ENCODE results near the gene ZDHHC11B.
A peak's percentile ranks its signal among the peaks of the same experiment; 100 is the strongest.
"Not testable (repeated sequence)": the region's sequence is repeated elsewhere in the genome, so short reads cannot be mapped to it uniquely, and the experiment has no call there.

ZDHHC11B gene

DNA sequence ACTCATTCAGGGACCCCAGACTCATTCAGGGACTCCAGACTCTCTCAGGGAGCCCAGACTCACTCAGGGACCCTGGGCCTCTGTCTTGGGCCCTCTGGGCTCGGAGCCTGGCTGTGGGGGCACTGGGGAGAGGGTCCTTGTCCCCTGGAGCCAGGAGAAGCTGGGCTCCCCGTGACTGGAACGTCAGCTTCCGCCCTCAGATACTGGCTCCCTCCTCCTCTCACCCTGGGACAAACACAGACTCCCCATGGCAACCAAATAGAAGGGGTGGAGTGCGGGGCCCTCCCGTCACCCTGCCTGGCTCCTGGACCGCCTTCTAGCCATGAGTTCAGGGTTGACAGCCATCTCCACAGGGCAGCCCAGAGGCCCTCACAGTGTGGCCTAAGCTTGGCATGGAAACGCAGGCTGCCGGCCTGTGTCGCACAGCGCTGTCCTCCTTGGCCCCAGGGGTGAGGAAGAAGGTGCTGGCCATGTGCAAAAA lies 27.6 kb downstream of the ZDHHC11B start:
- Mint-ChIP-seq H3K27ac (no peak overlapping the region), H3K4me1 (ENCODE audit: low read depth) (peaks cover 23% of the 10 kb centered on the region), H3K27me3 (peaks cover 9% of the 10 kb centered on the region), H3K9me3 (no peaks in the 10 kb centered on the region), H3K36me3 (ENCODE audit: low read depth) (no peaks in the 10 kb centered on the region), H3K4me3 (no peak overlapping the region)
- DNase-seq = peak; percentile 28

DNA sequence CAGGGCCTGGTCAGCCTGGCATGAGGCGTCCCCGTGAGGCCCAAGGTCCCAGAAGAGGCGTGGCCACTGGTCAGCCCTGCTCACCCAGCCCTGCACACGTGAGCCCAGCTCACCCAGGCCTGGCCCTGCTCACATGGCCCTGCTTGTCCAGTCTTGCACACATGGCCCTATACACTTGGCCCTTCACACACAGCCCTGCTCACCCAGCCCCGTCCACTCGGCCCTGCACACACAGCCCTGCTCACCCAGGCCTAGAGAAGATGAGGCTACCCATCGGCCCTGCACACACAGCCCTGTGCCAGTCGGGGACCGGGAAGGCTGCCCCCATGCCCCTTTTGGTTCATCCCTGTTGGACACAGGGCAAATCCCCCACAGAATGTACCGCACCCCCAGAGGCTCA lies 28.4 kb downstream of the ZDHHC11B start:
- peaks cover 9% of the 10 kb centered on the region for H3K27me3 Mint-ChIP-seq
- peaks cover 23% of the 10 kb centered on the region for H3K4me1 Mint-ChIP-seq (ENCODE audit: low read depth)
- no peaks in the 10 kb centered on the region for H3K9me3 Mint-ChIP-seq
- no peak overlapping the region for H3K27ac Mint-ChIP-seq
- peak; percentile 30 for DNase-seq
- no peaks in the 10 kb centered on the region for H3K36me3 Mint-ChIP-seq (ENCODE audit: low read depth)
- H3K4me3 Mint-ChIP-seq = no peak overlapping the region

DNA sequence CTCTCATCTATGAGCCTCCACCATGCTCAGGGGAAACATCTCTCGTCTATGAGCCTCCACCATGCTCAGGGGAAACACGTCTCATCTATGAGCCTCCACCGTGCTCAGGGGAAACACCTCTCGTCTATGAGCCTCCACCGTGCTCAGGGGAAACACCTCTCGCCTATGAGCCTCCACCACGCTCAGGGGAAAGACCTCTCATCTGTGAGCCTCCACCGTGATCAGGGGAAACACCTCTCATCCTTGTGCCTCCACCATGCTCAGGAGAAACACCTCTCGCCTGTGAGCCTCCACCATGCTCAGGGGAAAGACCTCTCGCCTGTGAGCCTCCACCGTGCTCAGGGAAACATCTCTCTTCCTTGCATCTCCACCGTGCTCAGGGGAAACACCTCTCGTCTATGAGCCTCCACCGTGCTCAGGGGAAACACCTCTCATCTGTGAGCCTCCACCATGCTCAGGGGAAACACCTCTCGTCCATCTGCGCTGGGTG lies 30.3 kb downstream of the ZDHHC11B start:
- peaks cover 21% of the 10 kb centered on the region for H3K4me1 Mint-ChIP-seq (ENCODE audit: low read depth)
- not testable (repeated sequence) for H3K4me3 Mint-ChIP-seq; H3K36me3 Mint-ChIP-seq (ENCODE audit: low read depth); H3K9me3 Mint-ChIP-seq; H3K27me3 Mint-ChIP-seq
- peak overlapping the region; percentile 59 for H3K27ac Mint-ChIP-seq
- DNase-seq = peak; percentile 32

DNA sequence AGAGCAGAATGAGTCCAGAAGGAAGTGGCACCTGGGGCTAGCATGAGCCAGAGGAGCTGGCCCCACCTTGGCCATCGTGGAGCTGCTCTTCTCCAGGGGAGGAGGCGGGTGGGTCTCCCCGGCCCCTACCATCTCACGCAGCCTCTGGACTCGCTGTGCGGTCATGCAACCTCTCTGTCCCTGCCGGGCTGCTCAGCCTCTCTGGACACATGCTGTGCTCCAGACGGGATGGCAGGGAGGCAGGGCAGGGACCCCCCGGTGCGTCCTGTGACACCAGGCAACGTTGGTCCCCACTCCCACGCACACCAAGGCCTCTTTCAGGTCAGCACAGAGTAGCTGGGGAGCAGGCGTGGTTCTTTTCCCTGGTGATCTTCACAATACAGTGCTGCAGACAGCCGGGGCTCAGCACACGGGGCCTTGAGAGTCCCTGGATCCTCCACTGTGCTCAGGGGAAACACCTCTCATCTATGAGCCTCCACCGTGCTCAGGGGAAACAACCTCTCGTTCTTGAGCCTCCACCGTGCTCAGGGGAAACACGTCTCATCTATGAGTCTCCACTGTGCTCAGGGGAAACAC lies 30.9 kb downstream of the ZDHHC11B start:
- H3K27me3 Mint-ChIP-seq; H3K9me3 Mint-ChIP-seq; H3K27ac Mint-ChIP-seq; H3K36me3 Mint-ChIP-seq (ENCODE audit: low read depth); H3K4me3 Mint-ChIP-seq: not testable (repeated sequence)
- H3K4me1 Mint-ChIP-seq (ENCODE audit: low read depth) = peaks cover 16% of the 10 kb centered on the region
- DNase-seq = peak; percentile 24

DNA sequence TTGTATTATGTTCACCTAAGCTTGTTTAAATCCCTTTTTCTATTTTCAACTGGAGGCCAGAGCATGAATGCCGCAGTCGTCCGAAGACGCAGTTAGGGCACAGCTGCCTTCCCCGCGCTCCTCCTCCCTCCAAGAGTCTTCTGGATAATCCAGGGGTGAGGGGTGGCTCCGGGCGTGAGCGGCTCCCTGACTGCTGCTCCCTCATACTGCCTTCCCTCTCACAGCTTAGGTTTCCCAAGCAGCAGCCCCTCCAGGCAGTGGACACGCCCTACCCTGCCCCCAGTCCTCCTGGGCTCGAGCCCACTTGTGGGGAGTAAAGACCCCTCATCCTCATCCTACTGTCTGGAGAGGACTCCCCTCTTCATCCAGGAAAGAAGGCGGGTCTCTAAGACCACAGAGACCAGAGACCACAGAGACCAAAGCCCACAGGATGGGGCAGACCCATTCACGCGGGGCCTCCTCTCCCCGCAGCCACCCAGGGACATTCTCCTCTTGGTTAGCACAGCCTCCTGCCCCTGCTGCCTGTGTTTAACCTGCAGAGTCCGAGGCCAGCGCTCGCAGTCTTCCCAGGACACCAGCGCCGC lies 31.9 kb downstream of the ZDHHC11B start:
- DNase-seq = peak; percentile 18
- H3K4me3 Mint-ChIP-seq; H3K27me3 Mint-ChIP-seq; H3K36me3 Mint-ChIP-seq (ENCODE audit: low read depth); H3K4me1 Mint-ChIP-seq (ENCODE audit: low read depth); H3K27ac Mint-ChIP-seq; H3K9me3 Mint-ChIP-seq: not testable (repeated sequence)

GRCh38 chr5:751992-752391 lies 32.5 kb downstream of the ZDHHC11B start:
- not testable (repeated sequence) for H3K36me3 Mint-ChIP-seq (ENCODE audit: low read depth); DNase-seq; H3K4me1 Mint-ChIP-seq (ENCODE audit: low read depth); H3K4me3 Mint-ChIP-seq; H3K27me3 Mint-ChIP-seq; H3K9me3 Mint-ChIP-seq; H3K27ac Mint-ChIP-seq

DNA sequence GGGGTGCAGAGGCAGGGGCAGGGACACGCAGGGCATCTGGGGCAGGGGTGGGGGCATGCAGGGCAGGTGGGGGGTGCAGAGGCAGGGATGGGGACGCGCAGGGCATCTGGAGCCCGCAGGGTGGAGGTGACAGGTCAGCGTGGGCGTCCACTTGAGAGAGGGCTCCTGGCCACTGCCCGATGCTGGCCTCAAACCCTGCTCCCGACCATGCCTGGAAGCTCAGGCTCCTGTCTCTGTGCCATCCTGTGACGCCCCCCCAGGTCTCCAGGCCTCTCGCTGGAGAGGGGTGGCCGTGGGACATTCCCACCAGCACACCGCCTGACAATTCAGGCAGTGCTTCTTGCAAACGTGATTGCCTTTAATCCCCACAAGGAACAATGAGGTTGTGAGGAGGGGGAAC lies 33.0 kb downstream of the ZDHHC11B start:
- Mint-ChIP-seq H3K9me3 (no peaks in the 10 kb centered on the region), H3K4me3 (no peak overlapping the region), H3K27ac (no peak overlapping the region), H3K27me3 (peaks cover 5% of the 10 kb centered on the region), H3K4me1 (ENCODE audit: low read depth) (peaks cover 4% of the 10 kb centered on the region), H3K36me3 (ENCODE audit: low read depth) (no peaks in the 10 kb centered on the region)
- DNase-seq = no peak

- not testable (repeated sequence) for H3K4me3 Mint-ChIP-seq; H3K27me3 Mint-ChIP-seq; H3K36me3 Mint-ChIP-seq (ENCODE audit: low read depth); H3K9me3 Mint-ChIP-seq; H3K4me1 Mint-ChIP-seq (ENCODE audit: low read depth); H3K27ac Mint-ChIP-seq
- DNase-seq = peak; percentile 24
These were observed 34.3 kb downstream of the ZDHHC11B start for GRCh38 chr5:750226-750625.

DNA sequence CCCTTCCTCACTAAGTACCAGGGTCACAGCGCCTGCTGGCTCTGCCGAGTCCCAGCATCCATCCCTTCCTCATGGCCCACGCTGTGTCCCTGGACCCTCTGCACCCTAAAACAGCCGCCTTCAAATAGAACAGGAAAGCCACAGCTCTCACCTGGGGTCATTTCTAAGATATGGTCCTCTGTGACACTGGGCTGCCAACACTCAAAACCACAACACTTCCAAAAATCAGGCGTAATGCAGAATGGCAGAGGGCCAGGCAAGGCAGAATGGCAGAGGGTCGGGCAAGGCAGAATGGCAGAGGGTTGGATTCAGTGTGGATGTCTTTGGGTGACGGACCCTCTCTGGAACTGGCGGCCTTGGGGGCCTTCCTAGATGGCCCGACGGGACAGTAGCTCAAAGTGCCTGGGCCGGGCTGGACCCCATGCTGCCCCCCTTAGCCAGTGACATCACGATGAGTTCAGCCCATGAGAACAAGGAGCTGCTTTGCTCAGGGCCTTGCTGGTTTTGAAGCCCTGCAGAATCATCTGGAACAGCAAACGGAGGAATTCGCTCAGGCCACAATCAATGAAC lies 35.3 kb downstream of the ZDHHC11B start:
- peaks cover 2% of the 10 kb centered on the region for H3K4me1 Mint-ChIP-seq (ENCODE audit: low read depth)
- H3K27me3 Mint-ChIP-seq = no peaks in the 10 kb centered on the region
- DNase-seq = peak; percentile 26
- H3K9me3 Mint-ChIP-seq = no peaks in the 10 kb centered on the region
- H3K4me3 Mint-ChIP-seq = no peak overlapping the region
- H3K27ac Mint-ChIP-seq = no peak overlapping the region
- H3K36me3 Mint-ChIP-seq (ENCODE audit: low read depth) = no peaks in the 10 kb centered on the region

DNA sequence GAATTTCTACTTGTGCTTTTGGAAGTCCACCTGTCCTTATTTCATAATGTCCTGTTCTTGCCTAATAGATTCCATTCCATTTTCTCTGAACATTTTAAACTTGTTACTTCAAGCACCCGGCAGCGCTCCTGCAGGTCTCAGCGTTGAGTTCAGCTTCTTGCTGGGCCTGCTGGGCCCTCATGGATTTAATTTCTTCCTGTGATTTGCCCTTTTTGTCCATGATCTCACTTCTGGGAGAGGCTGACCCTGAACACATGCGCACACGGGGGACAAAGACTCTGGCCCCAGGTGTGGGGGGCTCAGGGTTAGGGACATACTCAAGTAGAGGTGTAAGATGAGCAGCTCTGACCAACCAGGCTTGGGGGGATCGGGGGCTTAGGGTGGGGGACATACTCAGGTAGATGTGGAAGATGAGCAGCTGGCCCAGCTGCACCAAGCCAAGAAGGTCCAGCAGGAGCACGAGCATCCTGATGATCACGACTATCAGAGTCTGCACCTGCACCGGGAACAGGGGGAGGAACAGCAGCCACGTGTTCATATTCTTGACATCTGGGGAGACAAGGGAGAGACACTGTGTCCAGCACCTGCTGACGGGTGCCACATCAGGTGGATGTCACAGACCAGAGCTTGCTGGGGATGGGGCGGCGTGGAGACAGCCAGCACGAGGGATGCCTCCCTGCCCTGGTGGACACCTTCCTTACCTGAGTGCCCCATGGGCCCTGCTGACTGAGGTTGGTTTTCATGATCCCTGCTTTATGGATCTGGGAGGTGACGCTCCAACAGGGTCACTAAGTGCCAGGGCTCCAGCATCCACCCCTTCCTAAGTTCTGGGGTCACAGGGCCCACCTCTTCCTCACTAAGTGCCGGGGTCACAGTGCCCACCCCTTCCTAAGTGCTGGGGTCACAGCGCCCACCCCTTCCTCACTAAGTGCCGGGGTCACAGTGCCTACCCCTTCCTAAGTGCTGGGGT lies 36.2 kb downstream of the ZDHHC11B start:
- not testable (repeated sequence) for H3K27me3 Mint-ChIP-seq; H3K36me3 Mint-ChIP-seq (ENCODE audit: low read depth); H3K4me1 Mint-ChIP-seq (ENCODE audit: low read depth); H3K27ac Mint-ChIP-seq; H3K9me3 Mint-ChIP-seq; H3K4me3 Mint-ChIP-seq
- peak; percentile 20 for DNase-seq

GRCh38 chr5:747303-747844 lies 37.2 kb downstream of the ZDHHC11B start:
- H3K27me3 Mint-ChIP-seq; H3K4me1 Mint-ChIP-seq (ENCODE audit: low read depth); H3K27ac Mint-ChIP-seq; H3K9me3 Mint-ChIP-seq; DNase-seq; H3K36me3 Mint-ChIP-seq (ENCODE audit: low read depth); H3K4me3 Mint-ChIP-seq: not testable (repeated sequence)

DNA sequence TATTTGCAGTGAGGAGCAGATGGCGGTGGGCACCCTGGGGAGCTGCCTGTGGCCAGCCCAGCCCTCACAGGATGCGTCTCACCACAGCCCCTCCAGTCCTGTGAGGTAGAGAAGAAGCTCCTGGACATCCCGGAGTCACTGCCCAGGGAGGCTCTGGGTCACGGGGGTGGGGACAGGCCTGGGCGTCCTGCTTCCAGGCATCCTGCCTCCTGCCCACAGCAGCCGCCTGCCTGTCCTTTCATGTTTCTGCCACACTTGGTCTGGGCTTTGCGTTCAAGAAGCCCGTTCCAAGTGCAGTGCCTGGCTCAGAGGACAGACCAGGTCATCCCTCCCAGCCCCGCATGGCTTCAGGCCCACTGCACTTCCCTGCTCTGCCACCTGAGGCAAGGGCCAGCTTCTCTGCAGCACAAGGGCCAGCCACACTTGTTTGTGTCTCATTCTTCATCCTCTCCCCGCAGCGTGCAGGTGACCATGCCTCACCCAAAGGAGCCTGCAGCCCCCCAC lies 38.2 kb downstream of the ZDHHC11B start:
- no peaks in the 10 kb centered on the region for H3K36me3 Mint-ChIP-seq (ENCODE audit: low read depth)
- no peaks in the 10 kb centered on the region for H3K9me3 Mint-ChIP-seq
- no peak overlapping the region for H3K27ac Mint-ChIP-seq
- H3K27me3 Mint-ChIP-seq = no peaks in the 10 kb centered on the region
- no peak overlapping the region for H3K4me3 Mint-ChIP-seq
- H3K4me1 Mint-ChIP-seq (ENCODE audit: low read depth) = no peaks in the 10 kb centered on the region
- peak; percentile 18 for DNase-seq

- not testable (repeated sequence) for H3K27ac Mint-ChIP-seq; H3K4me3 Mint-ChIP-seq; H3K9me3 Mint-ChIP-seq; H3K27me3 Mint-ChIP-seq; H3K4me1 Mint-ChIP-seq (ENCODE audit: low read depth); DNase-seq; H3K36me3 Mint-ChIP-seq (ENCODE audit: low read depth)
These were observed 39.0 kb downstream of the ZDHHC11B start for GRCh38 chr5:745272-746142.

Measured in activated T-cell treated with anti-CD3 and anti-CD28 coated beads, Interleukin-2, amount 50 U/mL, for 24 hours (primary cell).